ENCODE measurements around the gene SLC40A1. TPM values are rescaled to one million over a fixed set of nuclear protein-coding genes. Genes with fewer than 3 reads are reported as not detected.

The SLC40A1 gene
- polyA plus RNA-seq, 3 donors = 119 to 125 (median 120) TPM

DNA sequence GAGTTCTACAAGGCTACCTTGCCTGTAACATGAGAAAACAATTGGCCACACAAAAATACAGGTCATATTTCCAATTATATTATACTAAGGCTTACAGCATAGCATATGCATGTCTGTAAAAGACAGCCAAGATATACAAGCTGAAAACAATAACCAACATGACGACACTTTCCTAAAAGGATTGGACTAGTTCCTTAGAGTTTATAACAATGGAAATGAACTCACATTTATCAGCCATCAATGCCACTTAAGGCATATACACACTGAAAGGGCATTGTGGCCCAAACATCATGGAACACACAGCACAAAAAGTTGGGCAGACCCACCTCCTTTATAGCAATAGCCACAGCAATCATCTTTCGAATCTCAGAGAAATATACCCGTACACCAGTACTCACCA is 52.0 kb downstream of the SLC40A1 start:
- no peak for DNase-seq (ENCODE audit: extremely low read depth in 1 of 11, low read depth in 9 of 11, low spot score in 4 of 11)

DNA sequence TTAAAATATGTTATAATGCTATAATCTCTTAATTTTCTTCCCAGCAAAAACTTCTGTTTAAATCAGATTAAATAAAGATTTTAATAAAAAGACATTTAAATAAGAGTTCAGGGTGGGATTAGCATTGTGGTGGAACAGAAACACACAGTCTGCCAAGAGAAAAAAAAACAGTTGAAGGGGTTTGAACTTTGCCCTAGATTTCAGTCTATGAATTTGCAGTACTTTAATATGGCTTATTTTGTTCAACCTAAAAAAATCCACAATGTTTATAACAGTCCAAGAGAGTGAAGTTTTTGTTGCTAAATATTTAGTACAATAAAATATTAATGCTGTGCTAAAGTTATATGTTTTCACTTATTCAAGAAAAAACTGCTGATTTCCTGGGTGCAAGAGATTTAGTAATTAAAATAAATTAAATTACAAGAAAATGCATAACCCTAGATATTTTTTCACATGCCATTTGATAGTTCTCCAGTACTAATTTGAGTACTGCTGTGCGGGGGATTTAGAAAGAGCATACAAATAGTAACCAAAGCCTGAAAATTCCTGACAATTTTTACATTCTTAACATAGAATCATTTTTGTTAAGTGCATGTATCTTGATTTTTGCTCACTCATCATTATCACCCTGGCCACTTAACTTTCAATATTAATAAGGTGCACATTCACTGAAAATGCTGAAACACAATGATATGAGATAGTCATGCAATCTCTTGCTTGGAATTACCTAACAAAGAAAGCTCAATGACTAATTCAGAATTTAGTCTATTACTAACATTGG is 52.6 kb downstream of the SLC40A1 start:
- DNase-seq (ENCODE audit: extremely low read depth in 1 of 11, low read depth in 9 of 11, low spot score in 4 of 11) = no peak

DNA sequence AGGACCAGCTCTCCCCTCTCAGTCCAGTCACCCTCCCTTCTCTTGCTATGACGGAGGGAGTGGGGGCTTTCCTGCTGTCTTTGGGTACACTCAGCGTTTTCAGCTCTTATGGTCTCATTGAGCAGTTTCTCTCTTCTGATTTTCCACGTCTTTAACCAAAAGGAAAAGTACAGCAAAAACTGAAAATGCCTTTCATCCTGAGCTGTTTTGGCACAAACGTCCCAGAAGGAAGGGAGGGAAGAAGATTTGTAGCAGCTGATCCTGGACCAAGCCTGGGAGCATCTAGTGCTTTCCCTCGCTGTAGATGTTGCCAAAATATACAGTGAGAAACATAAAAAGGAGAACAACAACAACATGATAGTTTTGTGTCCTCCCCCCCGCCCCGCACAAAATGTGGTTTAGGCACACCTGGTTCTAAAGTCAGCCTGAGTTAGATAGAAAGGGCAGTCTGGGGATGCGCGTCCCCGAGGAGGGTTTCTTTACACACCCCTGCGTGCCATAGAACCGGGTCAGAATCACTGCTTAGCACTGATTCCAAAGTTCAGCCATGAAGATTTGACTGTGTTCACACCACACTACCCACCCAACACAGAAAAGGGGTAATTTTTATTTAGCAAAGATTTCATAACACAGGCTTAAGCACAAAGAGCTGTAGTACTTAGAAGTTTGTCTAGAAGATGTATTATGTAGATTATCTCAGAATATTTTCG is 53.4 kb downstream of the SLC40A1 start:
- DNase-seq (ENCODE audit: extremely low read depth in 1 of 11, low read depth in 9 of 11, low spot score in 4 of 11) = peak in 1 of 11 donors; percentile 24

DNA sequence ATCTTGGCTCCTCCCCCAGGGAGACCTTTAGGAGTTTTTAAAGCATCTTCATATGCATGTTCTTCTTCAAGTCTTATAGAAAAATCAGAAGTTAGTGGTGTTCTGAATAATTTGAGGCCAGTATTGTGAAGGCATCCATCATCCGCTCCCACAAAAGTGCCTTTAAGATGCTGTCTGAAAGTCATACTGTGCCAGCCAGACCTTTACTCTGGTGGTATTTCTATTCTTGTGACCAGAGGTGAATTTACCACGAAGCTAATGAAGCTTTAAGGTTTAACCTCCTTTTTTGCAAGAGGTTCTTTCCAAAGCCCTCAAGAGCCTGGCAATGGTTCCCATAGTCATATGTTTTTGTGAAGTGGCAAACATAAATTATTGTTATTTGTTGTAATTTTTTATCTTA is 54.3 kb downstream of the SLC40A1 start:
- no peak for DNase-seq (ENCODE audit: extremely low read depth in 1 of 11, low read depth in 9 of 11, low spot score in 4 of 11)

DNA sequence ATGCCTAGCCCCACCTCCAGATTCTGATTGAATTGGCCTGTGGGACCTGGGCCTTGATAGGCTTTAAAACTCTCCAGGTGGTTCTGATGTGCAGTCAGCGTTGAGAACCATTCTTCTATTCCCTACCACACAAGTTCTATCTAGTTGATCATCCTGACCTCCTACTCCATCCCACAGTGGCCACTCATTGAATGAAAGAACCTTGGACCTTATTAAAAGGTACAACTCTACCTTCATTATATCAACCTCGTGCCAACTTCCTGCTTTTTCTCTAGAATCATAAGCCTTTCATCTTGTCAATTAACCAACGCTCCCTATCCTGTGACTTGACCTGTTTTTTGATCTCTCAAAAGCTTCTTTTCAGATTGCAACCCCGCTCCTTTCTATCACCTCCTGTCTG is 55.8 kb downstream of the SLC40A1 start:
- no peak for DNase-seq (ENCODE audit: extremely low read depth in 1 of 11, low read depth in 9 of 11, low spot score in 4 of 11)

DNA sequence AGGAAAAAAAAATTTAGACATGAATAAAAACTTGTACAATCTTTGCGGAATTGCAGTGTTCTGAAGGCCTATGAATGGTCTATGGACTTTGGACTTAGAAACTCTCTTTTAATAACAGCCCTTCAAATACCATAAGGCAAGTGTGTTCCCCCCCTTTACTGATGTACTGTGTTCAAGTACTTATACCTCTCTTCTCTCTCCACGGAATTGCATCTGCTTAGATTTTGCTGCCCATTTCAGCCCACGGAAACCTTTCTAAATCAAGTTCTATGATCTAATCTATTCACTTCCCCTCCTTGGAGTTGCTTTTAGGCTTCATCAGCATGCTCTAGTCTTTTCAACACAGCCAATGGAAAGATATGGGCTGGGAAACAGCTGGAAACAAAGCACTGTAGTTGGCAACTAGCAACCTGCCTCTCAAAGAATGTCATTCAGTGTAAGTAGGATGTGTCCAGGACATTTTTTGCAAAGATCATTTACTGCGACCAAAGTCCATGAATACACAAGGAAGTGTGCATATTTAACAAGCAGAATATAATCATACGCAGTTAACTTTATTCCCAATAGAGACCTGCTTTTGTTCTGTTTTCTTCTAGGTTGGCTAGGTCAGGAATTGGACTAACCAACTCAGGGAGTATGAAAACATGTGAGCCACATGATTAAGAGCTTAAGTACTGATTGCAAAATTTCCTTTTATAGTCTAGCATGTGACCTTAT is 58.0 kb downstream of the SLC40A1 start:
- no peak for DNase-seq (ENCODE audit: extremely low read depth in 1 of 11, low read depth in 9 of 11, low spot score in 4 of 11)

DNA sequence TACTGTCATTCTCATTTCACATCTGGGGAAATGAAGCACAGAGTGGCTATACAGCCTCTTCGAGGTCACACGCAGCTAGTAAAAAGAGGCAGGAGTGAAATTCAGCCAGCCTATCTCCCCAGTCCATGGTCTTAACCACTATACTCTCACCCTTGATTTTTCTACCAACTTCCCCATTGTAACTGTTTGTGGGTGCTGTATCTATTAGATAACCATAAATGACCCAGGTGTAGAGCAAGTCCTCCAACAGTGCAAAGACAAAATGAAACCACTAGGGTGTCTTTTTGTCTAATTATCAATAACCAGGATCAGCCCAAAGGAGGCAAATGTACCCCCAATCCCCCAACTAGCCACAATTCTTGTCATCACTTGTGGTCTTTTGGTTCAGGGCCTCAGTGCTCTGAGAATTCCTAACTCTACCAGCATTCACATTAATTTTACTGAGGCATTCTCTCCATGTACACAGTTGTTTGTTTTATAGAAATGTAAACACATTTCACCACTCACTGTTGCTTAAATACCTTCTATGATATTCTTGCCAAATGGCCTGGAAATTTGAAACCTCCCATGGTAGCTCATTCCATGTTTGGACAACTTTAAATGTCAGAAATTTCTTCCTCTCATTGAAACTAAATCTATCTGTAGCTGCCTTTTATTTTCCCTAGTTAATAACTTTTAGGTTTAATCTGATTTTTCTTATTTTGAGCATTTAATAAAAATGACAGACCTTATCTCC is 58.7 kb downstream of the SLC40A1 start:
- no peak for DNase-seq (ENCODE audit: extremely low read depth in 1 of 11, low read depth in 9 of 11, low spot score in 4 of 11)

DNA sequence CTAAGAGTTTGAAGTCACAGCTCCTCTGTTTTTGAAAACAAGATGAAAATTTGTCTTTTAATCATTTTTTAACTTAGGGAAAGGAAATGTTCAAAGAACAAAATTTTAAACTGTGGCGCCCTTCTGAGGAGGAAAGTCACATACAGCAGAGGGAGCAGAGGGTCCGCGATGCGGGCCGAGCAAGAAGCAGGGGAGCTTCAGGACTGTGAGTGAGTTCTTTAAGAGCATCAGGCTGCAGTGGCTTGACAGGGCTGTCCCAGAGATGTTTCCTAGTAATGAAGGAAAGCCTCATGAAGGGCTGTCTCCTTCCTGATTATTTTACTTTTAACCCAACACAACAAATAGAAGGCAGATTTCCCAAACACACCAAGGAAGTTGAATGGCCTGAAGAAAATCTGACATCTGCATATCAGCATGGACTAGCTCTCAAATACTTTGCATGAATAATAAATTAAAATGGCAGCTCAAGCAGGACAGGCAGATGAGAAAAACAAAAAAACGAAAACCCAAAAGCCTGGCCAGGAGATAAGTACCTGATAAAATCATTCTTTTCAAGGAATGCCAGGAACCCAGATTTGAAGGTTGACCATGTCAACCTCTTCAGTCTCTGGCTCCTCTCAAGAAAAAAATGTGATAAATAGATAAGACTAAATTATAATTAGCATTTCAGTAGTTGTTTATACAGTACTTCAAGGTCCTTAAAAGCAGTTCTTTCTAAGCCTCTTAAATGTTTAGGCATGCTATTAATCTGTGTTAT is 60.8 kb downstream of the SLC40A1 start:
- no peak for DNase-seq (ENCODE audit: extremely low read depth in 1 of 11, low read depth in 9 of 11, low spot score in 4 of 11)

DNA sequence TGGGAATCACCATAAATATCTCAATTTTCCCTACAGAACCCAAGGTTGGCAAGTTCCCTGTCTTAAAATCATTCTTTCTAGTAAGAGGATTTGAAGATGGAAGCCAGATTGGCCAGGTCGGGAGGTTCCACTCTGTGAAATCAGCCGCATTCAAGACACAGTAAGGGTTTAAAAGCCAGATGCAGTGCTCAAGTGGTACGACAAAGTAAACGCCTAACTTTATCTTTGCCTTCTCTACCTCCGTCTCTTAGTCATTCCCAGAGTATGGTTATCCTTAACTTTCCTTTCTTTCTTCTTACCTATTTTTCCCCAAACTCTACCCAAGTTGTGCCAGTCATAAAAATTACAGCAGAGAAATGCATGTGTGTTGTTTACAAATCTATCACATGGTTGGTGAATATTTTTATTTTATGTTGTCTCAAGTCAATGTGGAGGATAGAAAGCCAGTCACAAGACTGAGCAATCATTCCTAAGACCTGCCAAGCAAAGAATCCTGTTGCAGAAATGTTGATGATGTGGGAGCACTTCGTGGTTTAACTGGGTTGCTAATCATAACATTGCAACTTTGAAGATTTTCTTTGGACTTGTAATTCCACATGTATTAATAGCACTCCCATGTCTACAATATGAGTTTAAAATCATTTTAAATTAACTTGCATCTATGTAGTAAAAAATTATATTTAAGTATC is 62.6 kb downstream of the SLC40A1 start:
- no peak for DNase-seq (ENCODE audit: extremely low read depth in 1 of 11, low read depth in 9 of 11, low spot score in 4 of 11)

DNA sequence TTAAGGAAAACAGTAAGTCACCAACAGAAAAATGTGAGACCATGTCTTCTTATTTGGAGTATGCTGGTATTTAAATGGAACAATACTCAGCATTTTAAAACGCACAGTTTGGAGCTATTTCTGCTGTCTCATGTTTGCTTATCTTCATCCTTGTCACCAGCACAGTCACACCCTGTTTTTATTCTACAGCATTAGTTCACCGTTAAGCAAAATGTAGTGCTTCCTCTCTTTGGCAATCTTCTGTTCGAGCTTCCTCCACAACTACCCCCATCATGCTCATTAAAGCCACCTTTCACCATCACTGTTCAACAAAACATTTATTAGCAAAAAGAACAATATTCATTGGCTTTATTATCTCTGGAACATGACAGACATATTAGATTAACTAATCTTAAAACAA is 64.0 kb downstream of the SLC40A1 start:
- no peak for DNase-seq (ENCODE audit: extremely low read depth in 1 of 11, low read depth in 9 of 11, low spot score in 4 of 11)

DNA sequence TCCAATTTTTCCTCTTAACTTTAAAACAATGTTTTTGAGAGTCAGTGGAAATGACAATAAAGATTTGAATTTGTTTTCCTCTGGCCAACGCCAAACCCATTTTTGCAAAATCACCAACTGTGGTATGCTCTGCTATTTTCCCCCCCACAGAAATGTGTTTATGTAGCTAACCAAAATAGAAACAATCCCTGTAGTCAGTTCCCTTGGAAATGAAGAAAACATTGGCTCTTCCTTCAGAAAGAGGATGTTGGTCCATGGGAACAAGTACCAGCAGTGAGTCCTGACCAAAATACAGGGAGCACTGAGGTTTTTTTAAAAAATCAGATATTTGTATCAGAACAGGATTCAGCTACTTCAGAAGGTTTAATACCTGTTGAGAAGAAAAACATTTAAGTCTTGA is 65.3 kb downstream of the SLC40A1 start:
- no peak for DNase-seq (ENCODE audit: extremely low read depth in 1 of 11, low read depth in 9 of 11, low spot score in 4 of 11)

DNA sequence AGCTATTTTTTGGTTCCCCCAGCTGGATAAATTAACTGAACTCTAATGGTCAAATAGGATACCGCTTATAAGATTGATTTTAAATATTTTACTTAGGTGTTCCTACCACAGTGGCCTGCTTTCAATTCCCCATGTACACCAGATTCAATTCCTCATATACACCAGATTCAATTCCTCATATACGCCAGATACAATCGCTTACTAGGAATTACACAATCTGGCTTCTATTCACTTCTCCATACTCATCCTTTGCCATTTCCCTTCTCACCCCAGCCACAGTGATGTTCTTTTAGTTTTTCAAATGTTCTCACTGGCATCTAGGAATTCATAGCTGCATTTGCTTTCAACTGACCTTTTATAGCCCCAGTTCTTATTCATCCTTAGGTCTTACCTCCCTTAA is 66.5 kb downstream of the SLC40A1 start:
- no peak for DNase-seq (ENCODE audit: extremely low read depth in 1 of 11, low read depth in 9 of 11, low spot score in 4 of 11)

DNA sequence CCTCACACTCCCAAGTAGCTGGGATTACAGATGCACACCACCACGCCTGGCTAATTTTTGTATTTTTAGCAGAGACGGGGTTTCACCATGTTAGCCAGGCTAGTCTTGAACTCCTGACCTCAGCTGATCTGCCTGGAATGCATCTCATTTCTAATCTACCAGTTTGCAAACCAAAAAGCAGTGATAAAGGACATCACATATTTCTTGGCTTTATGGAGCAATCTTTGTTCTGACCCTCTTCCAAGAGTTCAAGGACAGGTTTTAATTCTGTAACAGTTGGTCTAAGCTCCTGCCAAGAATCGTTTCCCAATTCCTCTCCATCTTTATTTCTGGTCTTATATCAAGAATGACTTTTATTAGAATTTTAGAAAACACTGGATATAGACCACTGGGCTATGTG is 67.7 kb downstream of the SLC40A1 start:
- DNase-seq (ENCODE audit: extremely low read depth in 1 of 11, low read depth in 9 of 11, low spot score in 4 of 11) = no peak

DNA sequence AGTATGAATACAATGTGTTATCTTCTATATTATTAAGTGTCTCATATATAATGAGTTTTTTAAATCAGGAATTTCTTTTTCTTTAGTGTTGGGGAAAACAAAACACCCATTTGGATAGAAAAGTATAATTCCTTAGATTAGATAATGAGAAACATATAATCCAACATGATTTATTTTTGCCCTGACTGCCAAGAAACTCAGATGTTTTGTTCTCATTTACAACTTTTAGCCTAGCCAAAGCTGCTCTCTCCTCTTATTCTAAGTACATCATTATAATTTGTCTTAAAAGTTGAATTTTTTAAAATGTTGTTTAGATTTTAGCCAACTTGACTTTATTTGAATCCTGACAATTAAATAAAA is 68.6 kb downstream of the SLC40A1 start:
- no peak for DNase-seq (ENCODE audit: extremely low read depth in 1 of 11, low read depth in 9 of 11, low spot score in 4 of 11)

DNA sequence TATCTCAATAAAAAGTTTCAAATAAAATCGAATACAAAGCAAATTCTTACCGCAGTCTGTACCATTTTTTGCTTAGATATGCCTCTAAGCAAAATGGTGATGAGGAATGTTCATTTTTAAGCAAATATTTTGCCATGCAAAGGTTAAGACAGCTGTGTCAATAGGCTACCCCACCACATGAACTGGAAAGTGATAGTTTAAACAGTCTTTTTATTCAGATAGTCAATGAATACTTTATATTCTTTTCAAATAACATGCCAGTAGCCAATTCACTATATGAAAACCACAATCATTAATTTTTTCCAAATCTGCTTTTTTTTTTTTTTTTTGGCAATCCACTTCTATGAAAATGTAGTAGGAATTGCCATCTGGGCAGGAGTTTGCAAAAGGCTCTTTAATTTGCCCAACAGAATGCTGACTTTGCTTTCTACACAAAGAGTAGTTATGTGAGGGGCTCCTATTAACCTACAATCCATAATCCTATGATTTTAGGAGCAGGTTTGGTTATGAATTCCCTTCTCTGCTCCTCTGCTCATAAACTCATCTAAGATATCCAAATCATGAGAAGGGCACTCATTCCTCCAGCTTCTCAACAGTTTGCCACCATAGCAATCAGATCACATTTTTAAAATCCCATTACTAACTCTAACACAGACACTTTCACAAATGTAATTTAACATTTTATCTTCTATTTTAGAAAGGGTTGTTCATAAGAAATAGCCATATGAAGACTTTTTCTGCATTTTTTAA is 69.2 kb downstream of the SLC40A1 start:
- no peak for DNase-seq (ENCODE audit: extremely low read depth in 1 of 11, low read depth in 9 of 11, low spot score in 4 of 11)
